H1 (cell line): ENCODE measurements around the gene KRTAP5-1. TPM values are rescaled to one million over a fixed set of nuclear protein-coding genes. Genes with fewer than 3 reads are reported as not detected.

Source experiments
- CTCF ChIA-PET: fragments of 300-600 bp; sonication (Branson Sonifier 250); formaldehyde crosslinking; loops from one replicate; lab custom pipeline; 2021; ENCODE audit not compliant: partially characterized antibody; lab: Charles Lee
- POLR2A ChIA-PET: fragments of 300-600 bp; sonication (Branson Sonifier 250); formaldehyde crosslinking; loops from one replicate; lab custom pipeline; 2021; ENCODE audit warnings: inconsistent platforms; ENCODE audit not compliant: partially characterized antibody; lab: Charles Lee
- DNase-seq, 2 experiments: peaks; one replicate each; pipeline versions ENCODE4 v3.0.0 to v3.0.0-alpha.2; 2010 to 2022; ENCODE audit warnings: low spot score in 2 of 2, low read depth in 1 of 2, mixed read lengths in 1 of 2
- FAIRE-seq: peaks from 2 replicates; lab custom pipeline; 2011; peaks lifted over from hg19 to GRCh38; lab: Jason Lieb, UNC
- H2AFZ ChIP-seq: 2 replicates; pipeline ENCODE4 v1.8.1; 2012; ENCODE audit warnings: low read length, inconsistent platforms
- H2AK5ac ChIP-seq: 2 replicates; pipeline ENCODE4 v1.6.1; 2013; ENCODE audit warnings: low read depth, low read length
- H2BK120ac ChIP-seq: replicated peaks from 2 replicates; pipeline ENCODE3; 2013; ENCODE audit warnings: low read depth, low read length, inconsistent platforms
- H2BK12ac ChIP-seq: 2 replicates; pipeline ENCODE4 v1.6.1; 2013; ENCODE audit warnings: low read depth, low read length
- H2BK15ac ChIP-seq: 2 replicates; pipeline ENCODE4 v1.6.1; 2013; ENCODE audit warnings: low read length
- H2BK20ac ChIP-seq: 2 replicates; pipeline ENCODE4 v1.6.1; 2013; ENCODE audit warnings: low read length
- H2BK5ac ChIP-seq: 2 replicates; pipeline ENCODE4 v1.6.1; 2013; ENCODE audit warnings: low read depth, low read length
- H3K14ac ChIP-seq: 2 replicates; pipeline ENCODE4 v1.6.1; 2013; ENCODE audit warnings: inconsistent platforms; ENCODE audit not compliant: insufficient read length
- H3K18ac ChIP-seq: 2 replicates; pipeline ENCODE4 v1.6.1; 2013; ENCODE audit warnings: low read length; ENCODE audit errors: extremely low read depth
- H3K23ac ChIP-seq: 2 replicates; pipeline ENCODE4 v1.6.1; 2013; ENCODE audit warnings: inconsistent platforms; ENCODE audit not compliant: insufficient read length
- H3K23me2 ChIP-seq: 2 replicates; pipeline ENCODE4 v1.6.1; 2013; ENCODE audit warnings: low read depth, low read length
- H3K27ac ChIP-seq: 2 replicates; pipeline ENCODE4 v1.6.1; 2011; ENCODE audit warnings: low read depth, low read length, inconsistent platforms
- H3K27me3 ChIP-seq, 4 experiments: replicated peaks in 1 of 4; 1 replicate in 1 of 4; 2 replicates in 3 of 4; pipeline versions ENCODE4 v1.6.1 to v1.8.1; 2011 to 2013; ENCODE audit warnings: low read length in 3 of 4, mild to moderate bottlenecking in 3 of 4, inconsistent platforms in 2 of 4, mixed read lengths in 2 of 4, moderate library complexity in 1 of 4; ENCODE audit not compliant: control insufficient read depth in 3 of 4, insufficient read depth in 3 of 4; ENCODE audit errors: extremely low read depth in 1 of 4
- H3K36me3 ChIP-seq, 4 experiments: 2 replicates each; pipeline versions ENCODE4 v1.6.1 to v1.8.1; 2011 to 2013; ENCODE audit warnings: mild to moderate bottlenecking in 4 of 4, low read length in 3 of 4, moderate library complexity in 2 of 4, control low read depth in 1 of 4, inconsistent platforms in 1 of 4; ENCODE audit not compliant: insufficient read depth in 4 of 4, control insufficient read depth in 2 of 4
- H3K4ac ChIP-seq: replicated peaks from 2 replicates; pipeline ENCODE3; 2013; ENCODE audit warnings: low read length, low read depth, mixed read lengths, inconsistent platforms; ENCODE audit not compliant: insufficient read length
- H3K4me1 ChIP-seq, 4 experiments: replicated peaks in 1 of 4; 1 replicate in 1 of 4; 2 replicates in 3 of 4; pipeline versions ENCODE4 v1.6.1 to v1.8.1; 2011 to 2013; ENCODE audit warnings: low read length in 3 of 4, inconsistent platforms in 2 of 4, mixed read lengths in 1 of 4; ENCODE audit not compliant: insufficient read depth in 4 of 4, control insufficient read depth in 3 of 4
- H3K4me2 ChIP-seq, 2 experiments: 2 replicates each; pipeline versions ENCODE4 v1.6.1 to v1.8.1; 2011 to 2013; ENCODE audit warnings: low read depth in 2 of 2, low read length in 2 of 2, control low read depth in 1 of 2, inconsistent platforms in 1 of 2, mild to moderate bottlenecking in 1 of 2; ENCODE audit not compliant: insufficient read depth in 1 of 2
- H3K4me3 ChIP-seq, 4 experiments: fragments of 200-600, 300-600 bp in 1 of 4; sonication (generic), shearing (Covaris generic), sonication (Bioruptor Twin) in 1 of 4; 2 replicates each; pipeline versions ENCODE4 v1.5.1 to v1.8.1; 2011 to 2016; ENCODE audit warnings: low read length in 4 of 4, low read depth in 3 of 4, control low read depth in 2 of 4, inconsistent platforms in 2 of 4, mild to moderate bottlenecking in 2 of 4, mixed read lengths in 1 of 4, moderate library complexity in 1 of 4; ENCODE audit not compliant: insufficient read depth in 2 of 4; ENCODE audit errors: extremely low read depth in 1 of 4
- H3K56ac ChIP-seq: replicated peaks from 2 replicates; pipeline ENCODE3; 2013; ENCODE audit warnings: low read depth, mild to moderate bottlenecking, mixed read lengths, low read length, inconsistent platforms; ENCODE audit not compliant: insufficient read length
- H3K79me1 ChIP-seq: 2 replicates; pipeline ENCODE4 v1.6.1; 2013; ENCODE audit warnings: low read depth, low read length, control low read depth
- H3K79me2 ChIP-seq, 2 experiments: 2 replicates each; pipeline versions ENCODE4 v1.6.1 to v1.8.1; 2012 to 2013; ENCODE audit warnings: low read length in 2 of 2, mild to moderate bottlenecking in 2 of 2, inconsistent platforms in 1 of 2; ENCODE audit not compliant: insufficient read depth in 2 of 2, control insufficient read depth in 1 of 2
- H3K9ac ChIP-seq, 4 experiments: replicated peaks in 1 of 4; 1 replicate in 1 of 4; 2 replicates in 3 of 4; pipeline versions ENCODE4 v1.6.1 to v1.8.1; 2011 to 2013; ENCODE audit warnings: low read depth in 3 of 4, low read length in 3 of 4, control low read depth in 2 of 4, mild to moderate bottlenecking in 2 of 4, moderate library complexity in 2 of 4, inconsistent platforms in 1 of 4; ENCODE audit errors: extremely low read depth in 1 of 4
- H3K9me3 ChIP-seq, 2 experiments: 2 replicates each; pipeline versions ENCODE4 v1.6.1 to v1.8.1; 2012 to 2013; ENCODE audit warnings: mild to moderate bottlenecking in 2 of 2, moderate library complexity in 2 of 2, control low read depth in 1 of 2, inconsistent platforms in 1 of 2, low read depth in 1 of 2, low read length in 1 of 2, mixed read lengths in 1 of 2; ENCODE audit not compliant: insufficient read depth in 2 of 2
- H4K20me1 ChIP-seq, 2 experiments: replicated peaks in 1 of 2; 2 replicates each; pipeline versions ENCODE3 to v1.8.1; 2011 to 2013; ENCODE audit warnings: inconsistent platforms in 2 of 2, low read length in 2 of 2, mild to moderate bottlenecking in 1 of 2; ENCODE audit not compliant: insufficient read depth in 2 of 2, control insufficient read depth in 1 of 2
- H4K5ac ChIP-seq: 2 replicates; pipeline ENCODE4 v1.6.1; 2013; ENCODE audit warnings: low read length, low read depth, mixed read lengths, inconsistent platforms; ENCODE audit not compliant: insufficient read length
- H4K8ac ChIP-seq: 2 replicates; pipeline ENCODE4 v1.8.0; 2013; ENCODE audit warnings: mild to moderate bottlenecking, moderate library complexity, low read length, inconsistent platforms; ENCODE audit not compliant: insufficient read depth; ENCODE audit errors: extremely low read depth
- H4K91ac ChIP-seq: replicated peaks from 2 replicates; pipeline ENCODE3; 2013; ENCODE audit warnings: low read length, mixed read lengths, inconsistent platforms; ENCODE audit not compliant: insufficient read length
- BCL11A ChIP-seq, 2 experiments: IDR thresholded peaks; one replicate each; pipeline ENCODE4 v1.6.1; 2011; ENCODE audit warnings: low read depth in 2 of 2, low read length in 2 of 2, mild to moderate bottlenecking in 2 of 2
- CHD2 ChIP-seq: IDR thresholded peaks from 2 replicates; pipeline ENCODE4 v1.6.1; 2012; ENCODE audit warnings: low read length, improper control_type of control experiment
- EGR1 ChIP-seq: IDR thresholded peaks from 2 replicates; pipeline ENCODE4 v1.6.1; 2011; ENCODE audit warnings: low read depth, low read length, borderline replicate concordance
- GTF2F1 ChIP-seq: IDR thresholded peaks from 2 replicates; pipeline ENCODE4 v1.6.1; 2012; ENCODE audit warnings: low read depth, low read length, improper control_type of control experiment, borderline replicate concordance
- KDM5A ChIP-seq: fragments of 200-600 bp; IDR thresholded peaks from 2 replicates; pipeline ENCODE4 v1.7.1; 2012; ENCODE audit warnings: mild to moderate bottlenecking, low read length, inconsistent platforms, mixed read lengths
- RNF2 ChIP-seq: fragments of 200-900, 300-1000 bp; sonication (generic); IDR thresholded peaks from 2 replicates; pipeline ENCODE4 v1.7.1; 2016; ENCODE audit warnings: borderline replicate concordance, low read depth, mild to moderate bottlenecking, antibody characterized with exemption, low read length; ENCODE audit not compliant: poor library complexity, severe bottlenecking; ENCODE audit errors: missing control alignments
- SIRT6 ChIP-seq: IDR thresholded peaks from one replicate; pipeline ENCODE4 v1.7.1; 2012; ENCODE audit warnings: low read length, inconsistent platforms
- SP2 ChIP-seq: IDR thresholded peaks from 2 replicates; pipeline ENCODE4 v1.6.1; 2012; ENCODE audit warnings: mild to moderate bottlenecking, low read length, inconsistent platforms
- SUZ12 ChIP-seq: fragments of 200-600 bp; sonication (generic); IDR thresholded peaks from 2 replicates; pipeline ENCODE4 v1.6.1; 2012; ENCODE audit warnings: mild to moderate bottlenecking, inconsistent platforms, low read length, moderate library complexity, mixed read lengths
- YY1 ChIP-seq: IDR thresholded peaks from 2 replicates; pipeline ENCODE4 v1.6.1; 2011; ENCODE audit warnings: low read depth, mild to moderate bottlenecking, low read length
- WGBS, 2 experiments: shearing (Covaris generic) in 1 of 2; methylation state at CpG; one replicate each; pipeline versions ENCODE4 v1.1.6 to v1.1.7; 2013 to 2015; ENCODE audit warnings: low lambda C conversion rate in 2 of 2, mixed read lengths in 2 of 2, inconsistent platforms in 1 of 2, low coverage in 1 of 2, missing lambda C conversion rate in 1 of 2; ENCODE audit not compliant: insufficient replicate concordance in 2 of 2, insufficient coverage in 1 of 2, insufficient read length in 1 of 2; ENCODE audit errors: extremely low coverage in 1 of 2, missing lambda C conversion rate in 1 of 2; 5-methylcytosine and 5-hydroxymethylcytosine counted together
- polyA plus RNA-seq, 7 experiments: library from polyadenylated mRNA; depleted of rRNA in 3 of 7; stranded (reverse) in 5 of 7; unstranded in 2 of 7; fragments of >200 nt in 5 of 7; fragments of 200-250 nt in 2 of 7; gene quantifications; 1 replicate in 5 of 7; 2 replicates in 1 of 7; 4 replicates in 1 of 7; pipeline versions ENCODE4 v1.2.1 to v1.2.3, GENCODE V29; 2011 to 2013; ENCODE audit warnings: missing spikeins in 2 of 7, mixed read lengths in 2 of 7
- total RNA-seq: library from RNA; stranded (reverse); fragmentation: NEBNext Ultra II Directional; extraction: Animal tissue kit (Norgen Biotek cat#: 25700); gene quantifications from 2 replicates; pipeline ENCODE4 v1.2.1, GENCODE V29; 2021

The KRTAP5-1 gene
- total and polyA plus RNA-seq, 2 of the 8 experiments (the other 6 are each of a cell fraction or from before 2014, with no cell fraction given) = not detected

DNA sequence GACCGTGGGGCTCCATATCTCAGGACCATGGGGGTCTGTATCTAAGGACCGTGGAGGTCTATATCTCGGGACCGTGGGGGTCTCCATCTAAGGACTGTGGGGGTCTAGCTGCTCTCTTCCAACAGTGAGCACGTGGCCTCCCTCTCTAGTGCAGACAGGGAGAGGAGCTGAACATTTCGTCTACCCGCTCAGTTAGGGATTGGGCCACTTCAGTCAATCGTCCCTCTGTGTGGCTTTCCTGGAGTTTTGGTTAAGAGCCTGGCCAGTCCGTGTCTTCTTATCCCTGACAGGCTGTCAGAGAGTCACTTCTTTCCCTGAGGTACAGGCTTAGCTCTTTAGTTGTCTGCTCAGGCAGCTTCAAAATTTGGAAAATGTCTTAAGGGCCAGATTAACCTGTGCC lies 3.1 kb downstream of the KRTAP5-1 start:
- ChIA-PET POLR2A (interaction anchor here (0.9 kb wide), 1 partner anchor 34 kb away, joined by 3 read pairs; no protein-coding TSS in a partner anchor), CTCF (interaction anchor here (0.9 to 1.9 kb wide), 3 partner anchors 14 to 58 kb away, joined by 3 to 9 read pairs (median 6); no protein-coding TSS in a partner anchor)
- H4K8ac ChIP-seq = no peak overlapping the region
- no peak overlapping the region for H3K23ac ChIP-seq
- no peaks in the 10 kb centered on the region for H3K79me1 ChIP-seq
- no peak overlapping the region for H3K14ac ChIP-seq
- H3K27me3 ChIP-seq = no peaks in the 10 kb centered on the region; a peak in 3 of 7 replicates
- no peak for DNase-seq
- no peak overlapping the region for H3K4me2 ChIP-seq
- no peaks in the 10 kb centered on the region for H3K36me3 ChIP-seq
- no peak overlapping the region for H3K56ac ChIP-seq
- no peak overlapping the region for H3K4me3 ChIP-seq
- no peaks in the 10 kb centered on the region for H4K20me1 ChIP-seq
- H3K4ac ChIP-seq = no peak overlapping the region
- peaks cover 0 to 6% of the 10 kb centered on the region in 2 experiments; a peak in 2 of 4 replicates for H3K9me3 ChIP-seq
- H2BK15ac ChIP-seq = no peak overlapping the region
- H3K23me2 ChIP-seq = no peaks in the 10 kb centered on the region; the same call in 1 of the 2 replicates
- H4K91ac ChIP-seq = no peak overlapping the region
- 0 out of 2 replicates have a peak overlapping the region, but pooled peaks have one; percentile 24 for H2AK5ac ChIP-seq
- no peak overlapping the region for H3K27ac ChIP-seq
- H2BK5ac ChIP-seq = no peak overlapping the region
- H3K4me1 ChIP-seq = no peaks in the 10 kb centered on the region; a peak in 1 of 7 replicates
- H2BK20ac ChIP-seq = no peak overlapping the region
- 92% methylated on average over 9 of the region's 9 CpGs; no CpG with 5 or more reads in 1 of the 2 experiments for WGBS, 2 experiments
- H4K5ac ChIP-seq = no peak overlapping the region
- no peaks in the 10 kb centered on the region for H3K79me2 ChIP-seq
- no peak overlapping the region for H2BK12ac ChIP-seq
- TF ChIP-seq SP2 = no peak
- no peak for TF ChIP-seq CHD2
- TF ChIP-seq YY1 = no peak
- no peak for TF ChIP-seq GTF2F1
- no peak for TF ChIP-seq SUZ12
- TF ChIP-seq BCL11A (IDR thresholded peaks at IDR 0.05; ENCODE audit: low read depth in 2 of 2, low read length in 2 of 2) = no peak
- no peak for TF ChIP-seq SIRT6
- no peak for TF ChIP-seq KDM5A
- no peak for TF ChIP-seq EGR1
- no peak for TF ChIP-seq RNF2
- no peak overlapping the region for H3K9ac ChIP-seq
- no peak overlapping the region for H3K18ac ChIP-seq
- H2BK120ac ChIP-seq = no peak overlapping the region
- no peak overlapping the region for H2AFZ ChIP-seq
- no peak for FAIRE-seq
